ENCODE data around the gene TMOD4. TPM values are rescaled to one million over a fixed set of nuclear protein-coding genes. Genes with fewer than 3 reads are reported as not detected.
A peak's percentile ranks its signal among the peaks of the same experiment; 100 is the strongest.

The TMOD4 gene
- total and polyA plus RNA-seq, 9 of the 15 experiments (the other 6 are each of a cell fraction or from before 2014, with no cell fraction given) = 0.18 to 1.8 (median 1.1) TPM; not detected in 1

DNA sequence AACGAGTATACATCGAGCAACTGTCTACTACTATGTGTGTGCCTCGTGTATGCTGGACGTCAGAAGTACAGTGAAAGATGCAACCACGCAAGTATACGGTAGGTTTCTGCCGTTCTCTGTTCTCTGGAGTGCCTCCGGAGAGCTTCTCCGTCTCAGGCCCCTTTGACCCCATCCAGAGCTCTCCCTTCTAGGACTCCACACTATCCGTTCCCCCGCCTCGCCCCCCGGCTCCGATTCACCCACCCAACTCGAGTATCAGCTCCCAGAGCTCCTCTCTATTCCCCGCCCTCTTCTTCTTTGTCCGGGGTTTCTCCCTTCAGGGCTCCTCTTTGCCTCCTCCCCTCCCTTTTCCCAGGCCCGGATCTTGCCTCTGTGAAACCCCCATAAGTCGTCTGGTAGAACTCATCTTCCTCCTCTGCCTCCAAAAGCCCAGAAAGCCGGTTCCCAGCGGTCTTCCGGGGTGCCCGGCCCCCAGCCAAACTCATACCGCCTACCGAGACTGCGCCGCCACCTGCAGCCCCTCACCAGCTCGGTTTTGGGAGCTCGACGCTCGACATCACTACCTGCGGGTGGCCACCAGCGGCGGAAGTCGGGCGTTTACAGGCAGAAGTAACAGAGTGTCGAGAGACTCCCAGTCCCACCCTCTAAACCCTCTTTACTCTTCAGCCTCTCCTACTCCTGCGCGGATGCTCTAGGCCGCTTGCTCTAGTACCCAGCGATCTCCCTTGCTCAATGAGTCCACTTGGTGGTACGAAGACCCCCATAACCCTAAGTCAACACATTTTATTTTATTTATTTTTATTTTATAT, 14.1 kb upstream of the TMOD4 start, which contains the start of gene VPS72 (continued):
- TF ChIP-seq, protein P1, sequence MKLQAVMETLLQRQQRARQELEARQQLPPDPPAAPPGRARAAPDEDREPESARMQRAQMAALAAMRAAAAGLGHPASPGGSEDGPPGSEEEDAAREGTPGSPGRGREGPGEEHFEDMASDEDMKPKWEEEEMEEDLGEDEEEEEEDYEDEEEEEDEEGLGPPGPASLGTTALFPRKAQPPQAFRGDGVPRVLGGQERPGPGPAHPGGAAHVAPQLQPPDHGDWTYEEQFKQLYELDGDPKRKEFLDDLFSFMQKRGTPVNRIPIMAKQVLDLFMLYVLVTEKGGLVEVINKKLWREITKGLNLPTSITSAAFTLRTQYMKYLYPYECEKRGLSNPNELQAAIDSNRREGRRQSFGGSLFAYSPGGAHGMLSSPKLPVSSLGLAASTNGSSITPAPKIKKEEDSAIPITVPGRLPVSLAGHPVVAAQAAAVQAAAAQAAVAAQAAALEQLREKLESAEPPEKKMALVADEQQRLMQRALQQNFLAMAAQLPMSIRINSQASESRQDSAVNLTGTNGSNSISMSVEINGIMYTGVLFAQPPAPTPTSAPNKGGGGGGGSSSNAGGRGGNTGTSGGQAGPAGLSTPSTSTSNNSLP (IDR thresholded peaks at IDR 0.05; ENCODE audit: borderline replicate concordance, low read depth, low read length) = no peak
- TF ChIP-seq, protein P2, sequence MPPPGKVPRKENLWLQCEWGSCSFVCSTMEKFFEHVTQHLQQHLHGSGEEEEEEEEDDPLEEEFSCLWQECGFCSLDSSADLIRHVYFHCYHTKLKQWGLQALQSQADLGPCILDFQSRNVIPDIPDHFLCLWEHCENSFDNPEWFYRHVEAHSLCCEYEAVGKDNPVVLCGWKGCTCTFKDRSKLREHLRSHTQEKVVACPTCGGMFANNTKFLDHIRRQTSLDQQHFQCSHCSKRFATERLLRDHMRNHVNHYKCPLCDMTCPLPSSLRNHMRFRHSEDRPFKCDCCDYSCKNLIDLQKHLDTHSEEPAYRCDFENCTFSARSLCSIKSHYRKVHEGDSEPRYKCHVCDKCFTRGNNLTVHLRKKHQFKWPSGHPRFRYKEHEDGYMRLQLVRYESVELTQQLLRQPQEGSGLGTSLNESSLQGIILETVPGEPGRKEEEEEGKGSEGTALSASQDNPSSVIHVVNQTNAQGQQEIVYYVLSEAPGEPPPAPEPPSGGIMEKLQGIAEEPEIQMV (tag; conservative IDR thresholded peaks at IDR 0.05; ENCODE audit: low read depth) = no peak
- TF ChIP-seq IRF2 (CRISPR knock-in tag; IDR thresholded peaks at IDR 0.05) (no peak), HDAC2 (IDR thresholded peaks at IDR 0.05) (peak; percentile 69), YBX1 (IDR thresholded peaks at IDR 0.05) (no peak), NCOA1 (IDR thresholded peaks at IDR 0.05; ENCODE audit: low read depth) (no peak), L3MBTL2 (IDR thresholded peaks at IDR 0.05) (peak; percentile 87), ZC3H11A (IDR thresholded peaks at IDR 0.05; ENCODE audit: low read depth, low read length) (no peak), KDM4B (IDR thresholded peaks at IDR 0.05; ENCODE audit: borderline replicate concordance in 2 of 2, low read depth in 1 of 2) (no peak), ASH1L (IDR thresholded peaks at IDR 0.05; ENCODE audit: borderline replicate concordance, low read depth, partially characterized antibody) (no peak), MCM3 (IDR thresholded peaks at IDR 0.05) (no peak), RFX1 (IDR thresholded peaks at IDR 0.05) (no peak), PHB (CRISPR knock-in tag; IDR thresholded peaks at IDR 0.05) (no peak), RBM39 (optimal IDR thresholded peaks at IDR 0.05; ENCODE audit: low read depth, low read length) (peak; percentile 42), TAF15 (IDR thresholded peaks at IDR 0.05; ENCODE audit: low read depth, low read length) (no peak), ETV5 (CRISPR knock-in tag; IDR thresholded peaks at IDR 0.05; ENCODE audit: low read depth) (peak; percentile 85), NEUROD1 (IDR thresholded peaks at IDR 0.05; ENCODE audit: borderline replicate concordance, low read depth, low read length, partially characterized antibody) (peak; percentile 85), HCFC1 (IDR thresholded peaks at IDR 0.05; ENCODE audit: low read depth, low read length) (peak; percentile 81), XRCC3 (IDR thresholded peaks at IDR 0.05) (no peak), ARNT (IDR thresholded peaks at IDR 0.05) (no peak; a peak in 1 of 4 replicates), SMARCB1 (IDR thresholded peaks at IDR 0.05; ENCODE audit: insufficient read length, low read depth) (no peak), MED1 (CRISPR knock-in tag; IDR thresholded peaks at IDR 0.05; ENCODE audit: borderline replicate concordance) (no peak), STAT5A (IDR thresholded peaks at IDR 0.05; ENCODE audit: borderline replicate concordance, low read length) (no peak), LCOR (CRISPR knock-in tag; IDR thresholded peaks at IDR 0.05) (peak; percentile 99), HLTF (IDR thresholded peaks at IDR 0.05) (no peak), KHSRP (IDR thresholded peaks at IDR 0.05) (no peak)
- TF ChIP-seq, protein P3, sequence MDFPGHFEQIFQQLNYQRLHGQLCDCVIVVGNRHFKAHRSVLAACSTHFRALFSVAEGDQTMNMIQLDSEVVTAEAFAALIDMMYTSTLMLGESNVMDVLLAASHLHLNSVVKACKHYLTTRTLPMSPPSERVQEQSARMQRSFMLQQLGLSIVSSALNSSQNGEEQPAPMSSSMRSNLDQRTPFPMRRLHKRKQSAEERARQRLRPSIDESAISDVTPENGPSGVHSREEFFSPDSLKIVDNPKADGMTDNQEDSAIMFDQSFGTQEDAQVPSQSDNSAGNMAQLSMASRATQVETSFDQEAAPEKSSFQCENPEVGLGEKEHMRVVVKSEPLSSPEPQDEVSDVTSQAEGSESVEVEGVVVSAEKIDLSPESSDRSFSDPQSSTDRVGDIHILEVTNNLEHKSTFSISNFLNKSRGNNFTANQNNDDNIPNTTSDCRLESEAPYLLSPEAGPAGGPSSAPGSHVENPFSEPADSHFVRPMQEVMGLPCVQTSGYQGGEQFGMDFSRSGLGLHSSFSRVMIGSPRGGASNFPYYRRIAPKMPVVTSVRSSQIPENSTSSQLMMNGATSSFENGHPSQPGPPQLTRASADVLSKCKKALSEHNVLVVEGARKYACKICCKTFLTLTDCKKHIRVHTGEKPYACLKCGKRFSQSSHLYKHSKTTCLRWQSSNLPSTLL (IDR thresholded peaks at IDR 0.05) = no peak
